SK-N-SH treated with all-trans-retinoic acid at 6 μM for 48 hours (cell line): ENCODE data around the gene ZNF32.

Experiments
- ATAC-seq: fragments of 200-7000 bp; cut with Tn5 transposase; 3 replicates; pipeline ENCODE4 v1.9.1; 2020; ENCODE audit warnings: mild to moderate bottlenecking, moderate library complexity
- ARNTL ChIP-seq: fragments of 450-650 bp; formaldehyde crosslinking; IDR thresholded peaks from 2 replicates; pipeline ENCODE4 v1.5.0; 2020; ENCODE audit warnings: low read depth, mild to moderate bottlenecking, moderate library complexity, borderline replicate concordance
- CREB5 ChIP-seq: fragments of 250-450 bp; sonication (Bioruptor Pico); IDR thresholded peaks from 2 replicates; pipeline ENCODE4 v1.5.1; 2020; ENCODE audit warnings: low read depth, mild to moderate bottlenecking, moderate library complexity
- CSRNP3 ChIP-seq: fragments of 250-450 bp; sonication (Bioruptor Pico); IDR thresholded peaks from 2 replicates; pipeline ENCODE4 v1.5.1; 2021; ENCODE audit warnings: mild to moderate bottlenecking, moderate library complexity
- ESRRG ChIP-seq: fragments of 250-450 bp; sonication (Bioruptor Pico); IDR thresholded peaks from 2 replicates; pipeline ENCODE4 v1.6.1; 2021; ENCODE audit warnings: mild to moderate bottlenecking
- GLIS3 ChIP-seq: fragments of 250-450 bp; sonication (Bioruptor Pico); IDR thresholded peaks from 2 replicates; pipeline ENCODE4 v1.5.0; 2020; ENCODE audit warnings: mild to moderate bottlenecking, moderate library complexity
- ISL1 ChIP-seq: fragments of 250-450 bp; sonication (Bioruptor Pico); IDR thresholded peaks from 2 replicates; pipeline ENCODE4 v2.1.2; 2022; ENCODE audit warnings: mild to moderate bottlenecking, moderate library complexity
- OSR1 ChIP-seq: fragments of 250-450 bp; sonication (Bioruptor Pico); IDR thresholded peaks from 2 replicates; pipeline ENCODE4 v1.8.0; 2022; ENCODE audit warnings: moderate library complexity, mild to moderate bottlenecking, inconsistent platforms
- PATZ1 ChIP-seq: fragments of 250-450 bp; sonication (Bioruptor Pico); IDR thresholded peaks from 2 replicates; pipeline ENCODE4 v1.8.0; 2020; ENCODE audit warnings: mild to moderate bottlenecking, moderate library complexity, borderline replicate concordance
- PPARA ChIP-seq: fragments of 250-450 bp; sonication (Bioruptor Pico); IDR thresholded peaks from 2 replicates; pipeline ENCODE4 v1.5.0; 2020; ENCODE audit warnings: mild to moderate bottlenecking, borderline replicate concordance
- TCF4 ChIP-seq: fragments of 250-450 bp; sonication (Bioruptor Pico); IDR thresholded peaks from 2 replicates; pipeline ENCODE4 v1.8.0; 2021; ENCODE audit warnings: mild to moderate bottlenecking, moderate library complexity, borderline replicate concordance
- TOX ChIP-seq: fragments of 250-450 bp; sonication (Bioruptor Pico); IDR thresholded peaks from 2 replicates; pipeline ENCODE4 v1.8.0; 2021; ENCODE audit warnings: mild to moderate bottlenecking, moderate library complexity, borderline replicate concordance
- TSHZ2 ChIP-seq: fragments of 250-450 bp; sonication (Bioruptor Pico); IDR thresholded peaks from 2 replicates; pipeline ENCODE4 v1.5.0; 2020; ENCODE audit warnings: mild to moderate bottlenecking, moderate library complexity
- ZC3H10 ChIP-seq: fragments of 250-450 bp; sonication (Bioruptor Pico); IDR thresholded peaks from 2 replicates; pipeline ENCODE4 v1.5.1; 2021; ENCODE audit warnings: mild to moderate bottlenecking, moderate library complexity
- ZFP3 ChIP-seq: fragments of 250-450 bp; sonication (Bioruptor Pico); IDR thresholded peaks from 2 replicates; pipeline ENCODE4 v1.5.0; 2020; ENCODE audit warnings: mild to moderate bottlenecking, moderate library complexity
- ZFP30 ChIP-seq: fragments of 450-650 bp; formaldehyde crosslinking; IDR thresholded peaks from 2 replicates; pipeline ENCODE4 v1.5.0; 2022; ENCODE audit warnings: mild to moderate bottlenecking, moderate library complexity
- ZNF70 ChIP-seq: fragments of 450-650 bp; formaldehyde crosslinking; IDR thresholded peaks from 2 replicates; pipeline ENCODE4 v1.5.0; 2020; ENCODE audit warnings: mild to moderate bottlenecking, moderate library complexity
- ZNF8 ChIP-seq: fragments of 450-650 bp; formaldehyde crosslinking; IDR thresholded peaks from 2 replicates; pipeline ENCODE4 v1.5.0; 2020; ENCODE audit warnings: mild to moderate bottlenecking, moderate library complexity

The ZNF32 gene

GRCh38 chr10:43671659-43672531 lies 23.2 kb upstream of the ZNF32 start:
- no peak for TF ChIP-seq CREB5
- no peak for TF ChIP-seq TCF4 (CRISPR knock-in tag)
- TF ChIP-seq ISL1 (CRISPR knock-in tag), result no peak
- no peak for TF ChIP-seq CSRNP3 (CRISPR knock-in tag)
- TF ChIP-seq ZC3H10, result no peak
- no peak for TF ChIP-seq PPARA (CRISPR knock-in tag)
- no peak for TF ChIP-seq PATZ1 (CRISPR knock-in tag)
- TF ChIP-seq ZNF8, result no peak
- no peak for TF ChIP-seq GLIS3
- no peak for TF ChIP-seq ZFP3 (CRISPR knock-in tag)
- TF ChIP-seq ARNTL (CRISPR knock-in tag), result no peak
- no peak for TF ChIP-seq TSHZ2
- ATAC-seq, result peak; percentile 85

- TF ChIP-seq GLIS3 (no peak), CREB5 (no peak), ZNF8 (no peak), TOX (CRISPR knock-in tag) (no peak), ESRRG (CRISPR knock-in tag) (no peak), ARNTL (CRISPR knock-in tag) (no peak), OSR1 (CRISPR knock-in tag) (no peak), ZFP3 (CRISPR knock-in tag) (no peak), TCF4 (CRISPR knock-in tag) (no peak), ZFP30 (CRISPR knock-in tag) (no peak), CSRNP3 (CRISPR knock-in tag) (no peak), ISL1 (CRISPR knock-in tag) (no peak)
These were observed 20.7 kb upstream of the ZNF32 start for GRCh38 chr10:43669386-43669785.

GRCh38 chr10:43667761-43668386 lies 19.2 kb upstream of the ZNF32 start:
- TF ChIP-seq CREB5, result no peak
- TF ChIP-seq ZNF70 (CRISPR knock-in tag), result no peak
- TF ChIP-seq ZC3H10, result no peak
- TF ChIP-seq, all 23 proteins: peak for 0
- ATAC-seq, result no peak

More at GRCh38 chr10:43669386-43669785, 20.7 kb upstream of the ZNF32 start:
- no peak for ATAC-seq
